Fibroblast of pulmonary artery (primary cell): ENCODE results near the gene PDZD2.

Experiments
- DNase-seq: peaks from one replicate; pipeline ENCODE4 v3.0.0-alpha.2; 2010; ENCODE audit warnings: low read depth
- H3K4me3 ChIP-seq: replicated peaks from 2 replicates; pipeline ENCODE4 v1.5.1; 2011; ENCODE audit warnings: low read depth, mild to moderate bottlenecking, control low read depth, low read length, moderate library complexity
- TF ChIP-seq, protein P1 (sequence below): IDR thresholded peaks from 2 replicates; pipeline ENCODE4 v1.5.1; 2011; ENCODE audit warnings: mild to moderate bottlenecking, control low read depth, low read length, inconsistent platforms; ENCODE audit errors: missing control alignments

The PDZD2 gene

DNA sequence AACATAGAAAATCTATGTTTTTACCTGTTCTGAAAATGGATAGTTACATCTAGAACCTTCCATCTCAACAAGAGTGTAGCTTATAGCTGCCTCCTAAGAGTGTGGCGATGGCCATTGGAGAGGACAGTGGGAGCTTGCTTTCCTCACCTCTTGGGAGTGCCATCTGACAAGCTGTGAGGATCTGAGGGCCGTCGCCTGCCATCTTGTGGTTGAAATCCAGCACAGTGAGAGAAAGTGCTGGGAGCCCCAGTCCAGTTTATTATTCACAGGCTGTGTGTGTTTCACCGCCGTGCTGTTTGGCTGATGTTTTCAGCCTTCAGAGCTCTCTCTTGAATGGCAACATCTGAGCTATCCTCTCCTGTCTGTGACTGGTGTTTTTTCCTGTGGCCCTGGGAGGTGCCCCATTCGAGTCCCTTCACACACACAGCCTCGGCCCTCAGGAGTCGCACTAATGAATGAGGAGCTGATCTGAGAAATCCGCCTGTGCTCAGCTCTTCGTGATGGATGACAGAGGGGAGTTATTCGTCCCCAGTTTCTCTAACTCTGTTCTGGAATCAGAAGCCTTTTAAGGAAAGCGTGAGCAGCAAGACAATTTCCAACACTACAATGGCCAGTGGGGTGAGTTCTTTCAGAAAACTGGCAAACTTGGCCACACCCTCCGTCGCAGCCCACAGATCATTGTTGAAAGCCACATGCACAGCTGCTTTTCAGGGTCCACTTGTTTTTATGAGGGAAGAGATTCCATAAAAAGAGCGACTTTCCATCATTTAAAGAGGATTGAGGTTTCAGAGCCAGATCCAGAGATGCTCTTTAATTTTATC lies 170.3 kb downstream of the PDZD2 start:
- DNase-seq = peak; percentile 79
- TF ChIP-seq, protein P1, sequence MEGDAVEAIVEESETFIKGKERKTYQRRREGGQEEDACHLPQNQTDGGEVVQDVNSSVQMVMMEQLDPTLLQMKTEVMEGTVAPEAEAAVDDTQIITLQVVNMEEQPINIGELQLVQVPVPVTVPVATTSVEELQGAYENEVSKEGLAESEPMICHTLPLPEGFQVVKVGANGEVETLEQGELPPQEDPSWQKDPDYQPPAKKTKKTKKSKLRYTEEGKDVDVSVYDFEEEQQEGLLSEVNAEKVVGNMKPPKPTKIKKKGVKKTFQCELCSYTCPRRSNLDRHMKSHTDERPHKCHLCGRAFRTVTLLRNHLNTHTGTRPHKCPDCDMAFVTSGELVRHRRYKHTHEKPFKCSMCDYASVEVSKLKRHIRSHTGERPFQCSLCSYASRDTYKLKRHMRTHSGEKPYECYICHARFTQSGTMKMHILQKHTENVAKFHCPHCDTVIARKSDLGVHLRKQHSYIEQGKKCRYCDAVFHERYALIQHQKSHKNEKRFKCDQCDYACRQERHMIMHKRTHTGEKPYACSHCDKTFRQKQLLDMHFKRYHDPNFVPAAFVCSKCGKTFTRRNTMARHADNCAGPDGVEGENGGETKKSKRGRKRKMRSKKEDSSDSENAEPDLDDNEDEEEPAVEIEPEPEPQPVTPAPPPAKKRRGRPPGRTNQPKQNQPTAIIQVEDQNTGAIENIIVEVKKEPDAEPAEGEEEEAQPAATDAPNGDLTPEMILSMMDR = peak; percentile 76
- no peak overlapping the region for H3K4me3 ChIP-seq

DNA sequence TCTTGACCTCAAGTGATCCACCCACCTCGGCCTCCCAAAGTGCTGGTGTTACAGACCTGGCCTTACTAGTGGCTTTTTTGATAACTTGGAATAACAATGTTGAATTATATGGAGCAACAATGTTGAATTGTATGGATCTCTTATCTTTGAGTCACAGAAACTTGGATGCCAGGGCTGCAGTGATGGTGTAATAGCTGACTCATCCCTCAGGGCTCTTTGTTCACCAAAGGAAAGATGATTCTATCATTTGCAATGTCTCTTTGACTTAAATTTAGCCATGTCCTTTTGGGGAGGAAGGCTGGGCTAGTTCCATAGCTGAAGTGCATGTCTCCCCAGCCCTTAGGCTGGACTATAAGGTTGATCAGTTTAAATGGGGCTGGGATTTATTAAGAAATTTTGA lies 172.3 kb downstream of the PDZD2 start:
- no peak overlapping the region for H3K4me3 ChIP-seq
- DNase-seq = peak; percentile 94
- TF ChIP-seq, protein P1 = no peak

DNA sequence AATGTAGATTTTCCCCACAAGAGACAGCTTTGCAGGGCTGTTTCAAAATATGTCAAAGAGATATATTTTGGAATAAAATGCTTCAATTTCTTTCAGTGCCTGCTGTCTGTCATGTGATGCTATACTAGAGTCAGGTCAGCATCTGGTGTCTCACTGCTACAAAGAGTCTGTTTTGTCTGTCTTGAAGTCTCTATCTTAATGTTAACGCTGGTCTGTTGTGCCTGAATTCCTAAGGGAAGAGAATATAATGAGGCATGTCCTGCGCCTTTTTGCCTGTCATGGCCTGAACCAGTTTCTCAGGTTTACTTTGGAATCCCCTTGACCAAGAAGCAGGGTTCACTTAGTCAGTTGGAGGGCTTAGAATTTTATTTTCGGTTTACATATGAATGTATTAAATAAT lies 176.4 kb downstream of the PDZD2 start:
- no peak for DNase-seq
- no peak overlapping the region for H3K4me3 ChIP-seq
- TF ChIP-seq, protein P1 = no peak

DNA sequence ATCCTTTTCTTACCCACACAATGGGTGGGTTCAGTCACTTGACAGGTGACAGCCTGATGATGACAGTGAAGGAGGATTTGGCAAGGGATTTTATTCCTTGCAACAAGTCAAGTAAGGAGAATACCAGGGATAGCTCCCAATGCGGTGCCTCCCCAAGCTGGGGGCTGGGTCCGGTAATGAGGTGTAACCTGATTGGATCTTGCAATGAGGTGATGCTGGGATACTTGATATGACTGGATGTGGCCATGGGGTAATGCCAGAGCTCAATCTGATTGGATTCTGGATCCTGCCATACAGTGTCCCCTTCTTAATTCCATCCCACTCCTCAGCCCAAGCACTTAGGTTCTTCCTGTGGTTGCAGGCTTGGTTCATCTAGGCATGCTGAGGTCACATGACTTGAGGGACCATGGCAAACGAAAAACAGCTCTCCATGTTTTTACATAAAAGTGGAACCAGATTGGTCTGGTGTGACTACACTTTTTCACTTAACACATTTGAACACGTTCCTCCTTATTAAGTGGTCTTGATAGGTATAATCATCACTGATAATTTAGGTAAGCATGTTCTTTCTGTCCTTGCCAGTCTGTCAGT lies 181.1 kb downstream of the PDZD2 start:
- no peak overlapping the region for H3K4me3 ChIP-seq
- DNase-seq = no peak
- TF ChIP-seq, protein P1 = no peak

DNA sequence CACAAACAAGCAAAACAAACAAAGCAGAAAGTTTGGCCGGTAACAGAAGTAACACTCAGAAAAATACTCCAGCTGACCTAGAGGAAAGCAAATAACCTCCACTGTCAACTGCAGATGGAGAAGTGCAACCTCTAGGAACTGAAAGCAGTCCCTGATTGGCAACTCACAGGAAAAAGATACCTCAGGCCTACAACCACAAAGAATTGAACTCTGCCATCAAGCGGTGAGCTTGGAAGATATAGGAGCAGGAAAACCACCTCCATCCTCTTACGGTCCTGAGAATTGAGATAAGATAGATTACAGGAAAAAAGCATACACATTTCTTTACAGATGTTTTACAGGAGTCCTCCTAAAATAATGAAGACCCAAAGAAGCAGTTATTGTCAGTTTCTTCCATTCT lies 184.5 kb downstream of the PDZD2 start:
- H3K4me3 ChIP-seq = no peak overlapping the region
- TF ChIP-seq, protein P1 = peak; percentile 2
- peak; percentile 10 for DNase-seq

DNA sequence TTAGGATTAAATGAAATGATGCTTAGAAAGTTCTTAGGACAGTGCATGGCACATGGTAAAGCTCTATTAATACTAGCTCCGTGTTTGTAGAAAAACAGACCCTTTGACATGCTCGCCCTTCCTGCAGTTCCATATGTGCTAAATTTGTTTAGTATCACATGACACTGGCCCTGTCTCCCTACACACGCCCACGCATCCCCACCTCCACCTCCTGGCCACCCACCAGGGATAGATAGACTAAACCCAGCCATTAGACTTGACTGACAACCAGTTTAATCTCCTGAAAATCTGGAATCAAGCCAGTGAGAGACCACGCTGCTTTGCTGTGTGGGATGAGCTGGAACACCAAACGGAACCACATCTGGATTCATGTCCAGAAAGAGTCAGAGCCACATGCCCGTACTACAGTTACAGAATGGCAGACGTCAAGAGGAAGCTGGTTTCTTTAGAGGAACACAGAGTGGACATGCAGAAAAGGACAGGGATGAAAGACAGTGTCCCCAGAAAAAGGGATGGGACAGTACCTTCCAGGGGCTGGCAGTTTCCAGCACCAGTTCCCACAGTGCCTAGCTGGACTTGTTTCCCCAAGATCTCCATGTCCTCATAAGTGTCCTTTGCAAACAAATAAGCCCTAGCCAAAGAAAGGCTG lies 186.1 kb downstream of the PDZD2 start:
- no peak for DNase-seq
- TF ChIP-seq, protein P1 = no peak
- H3K4me3 ChIP-seq = no peak overlapping the region
